Aortic smooth muscle cell (primary cell): ENCODE results near the gene PPP5C. TPM values are rescaled to one million over a fixed set of nuclear protein-coding genes. Genes with fewer than 3 reads are reported as not detected.

Experiments used
- total RNA-seq: library from RNA; depleted of rRNA; stranded (reverse); fragments of >200 nt; gene quantifications from 2 replicates; pipeline ENCODE4 v1.2.3, GENCODE V29; 2014

PPP5C gene
- 54.1 and 75.4 TPM in 2 replicates for total RNA-seq

GRCh38 chr19:46346821-46347571, at the start of gene PPP5C:
Gene PPP5C, plus strand, starts transcription at chr19:46347087. Its CDS starts 10 bp downstream, at chr19:46347097.

GRCh38 chr19:46413262-46414031, 66.6 kb downstream of the PPP5C start, which contains the start of gene CCDC8:
Gene CCDC8, minus strand, starts transcription at chr19:46413564. Its CDS starts 754 bp downstream, at chr19:46412810.

GRCh38 chr19:46428239-46429135, 81.6 kb downstream of the PPP5C start, which contains the start of gene PNMA8C:
Gene PNMA8C, minus strand, starts transcription at chr19:46428936. Its CDS starts 577 bp downstream, at chr19:46428359.

Other genes with a start within 250 kb of the PPP5C start
- gene IGFL3, start 222.4 kb upstream of the PPP5C start, total RNA-seq = not detected in 2 replicates
- gene IGFL2, start 198.8 kb upstream of the PPP5C start, total RNA-seq = not detected in 2 replicates
- not detected in 2 replicates for gene IGFL1, start 117.3 kb upstream of the PPP5C start, total RNA-seq
- gene HIF3A, start 50.0 kb upstream of the PPP5C start, total RNA-seq = 0.40 and 1.1 TPM in 2 replicates
- 8.5 and 19.2 TPM in 2 replicates for gene CCDC8, start 66.5 kb downstream of the PPP5C start, total RNA-seq
- 0.44 and 1.5 TPM in 2 replicates for gene PNMA8C, start 81.8 kb downstream of the PPP5C start, total RNA-seq
- 1.2 and 4.8 TPM in 2 replicates for gene PNMA8A, start 124.5 kb downstream of the PPP5C start, total RNA-seq
- gene PNMA8B, start 148.8 kb downstream of the PPP5C start, total RNA-seq = 1.5 and 2.1 TPM in 2 replicates